ENCODE measurements around the gene CSNK1G2. TPM values are rescaled to one million over a fixed set of nuclear protein-coding genes. Genes with fewer than 3 reads are reported as not detected.

The CSNK1G2 gene
- total and polyA plus RNA-seq, 12 donors: 30.0 to 120 (median 73.6) TPM

DNA sequence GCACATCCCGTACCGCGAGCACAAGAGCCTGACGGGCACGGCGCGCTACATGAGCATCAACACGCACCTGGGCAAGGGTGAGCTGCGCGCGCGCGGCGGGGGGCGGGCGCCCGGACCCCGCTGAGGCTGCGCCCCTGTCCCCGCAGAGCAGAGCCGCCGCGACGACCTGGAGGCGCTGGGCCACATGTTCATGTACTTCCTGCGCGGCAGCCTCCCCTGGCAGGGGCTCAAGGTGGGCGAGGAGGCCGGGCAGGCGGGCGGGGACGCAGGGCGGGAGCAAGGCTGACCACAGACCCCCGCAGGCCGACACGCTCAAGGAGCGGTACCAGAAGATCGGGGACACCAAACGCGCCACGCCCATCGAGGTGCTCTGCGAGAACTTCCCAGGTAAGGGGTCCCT lies 38.0 kb downstream of the CSNK1G2 start:
- Histone ChIP-seq H3K27me3 (no peaks in the 10 kb centered on the region), H3K9me3 (replicated peaks in 1 of 3) (no peaks in the 10 kb centered on the region), H3K36me3 (replicated peaks in 1 of 2) (peaks cover 0 to 51% of the 10 kb centered on the region in 2 donors), H3K27ac (no peak overlapping the region), H3K4me3 (no peak overlapping the region), H3K4me1 (replicated peaks in 1 of 2) (no peaks in the 10 kb centered on the region)
- intact Hi-C loops (cut with DNase I): no loop called here
- WGBS, 4 donors: 96 to 97% (median 96%) methylated on average over 19 to 43 of the region's 43 CpGs
- no peak for DNase-seq
- TF ChIP-seq, protein P1, sequence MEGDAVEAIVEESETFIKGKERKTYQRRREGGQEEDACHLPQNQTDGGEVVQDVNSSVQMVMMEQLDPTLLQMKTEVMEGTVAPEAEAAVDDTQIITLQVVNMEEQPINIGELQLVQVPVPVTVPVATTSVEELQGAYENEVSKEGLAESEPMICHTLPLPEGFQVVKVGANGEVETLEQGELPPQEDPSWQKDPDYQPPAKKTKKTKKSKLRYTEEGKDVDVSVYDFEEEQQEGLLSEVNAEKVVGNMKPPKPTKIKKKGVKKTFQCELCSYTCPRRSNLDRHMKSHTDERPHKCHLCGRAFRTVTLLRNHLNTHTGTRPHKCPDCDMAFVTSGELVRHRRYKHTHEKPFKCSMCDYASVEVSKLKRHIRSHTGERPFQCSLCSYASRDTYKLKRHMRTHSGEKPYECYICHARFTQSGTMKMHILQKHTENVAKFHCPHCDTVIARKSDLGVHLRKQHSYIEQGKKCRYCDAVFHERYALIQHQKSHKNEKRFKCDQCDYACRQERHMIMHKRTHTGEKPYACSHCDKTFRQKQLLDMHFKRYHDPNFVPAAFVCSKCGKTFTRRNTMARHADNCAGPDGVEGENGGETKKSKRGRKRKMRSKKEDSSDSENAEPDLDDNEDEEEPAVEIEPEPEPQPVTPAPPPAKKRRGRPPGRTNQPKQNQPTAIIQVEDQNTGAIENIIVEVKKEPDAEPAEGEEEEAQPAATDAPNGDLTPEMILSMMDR (IDR thresholded peaks at IDR 0.05): no peak
- no peak for TF ChIP-seq POLR2A (IDR thresholded peaks at IDR 0.05)

GRCh38 chr19:1979642-1980041 lies 38.7 kb downstream of the CSNK1G2 start:
- 85 to 96% (median 86%) methylated on average over 5 to 28 of the region's 28 CpGs; no CpG with 5 or more reads in 1 of the 4 donors for WGBS, 4 donors
- TF ChIP-seq, protein P1 (IDR thresholded peaks at IDR 0.05): no peak
- no peak for TF ChIP-seq POLR2A (IDR thresholded peaks at IDR 0.05)
- intact Hi-C loops (cut with DNase I): no loop called here

GRCh38 chr19:1980091-1980808 lies 39.3 kb downstream of the CSNK1G2 start:
- no peaks in the 10 kb centered on the region for H3K9me3 ChIP-seq (replicated peaks in 1 of 3)
- WGBS, 4 donors: 70 to 75% (median 72%) methylated on average over 19 to 35 of the region's 35 CpGs
- H3K4me1 ChIP-seq (replicated peaks in 1 of 2): no peaks in the 10 kb centered on the region
- DNase-seq: no peak
- H3K4me3 ChIP-seq: no peak overlapping the region
- peaks cover 0 to 59% of the 10 kb centered on the region in 2 donors for H3K36me3 ChIP-seq (replicated peaks in 1 of 2)
- H3K27me3 ChIP-seq: no peaks in the 10 kb centered on the region
- intact Hi-C loops (cut with DNase I): no loop called here
- no peak for TF ChIP-seq POLR2A (IDR thresholded peaks at IDR 0.05)
- TF ChIP-seq, protein P1 (IDR thresholded peaks at IDR 0.05): no peak
- no peak overlapping the region for H3K27ac ChIP-seq

More at GRCh38 chr19:1979642-1980041, 38.7 kb downstream of the CSNK1G2 start:
- no peaks in the 10 kb centered on the region for H3K9me3 ChIP-seq (replicated peaks in 1 of 3)
- H3K36me3 ChIP-seq (replicated peaks in 1 of 2): peaks cover 0 to 57% of the 10 kb centered on the region in 2 donors
- H3K27ac ChIP-seq: no peak overlapping the region
- H3K27me3 ChIP-seq: no peaks in the 10 kb centered on the region
- no peak for DNase-seq
- no peak overlapping the region for H3K4me3 ChIP-seq
- no peaks in the 10 kb centered on the region for H3K4me1 ChIP-seq (replicated peaks in 1 of 2)

DNA sequence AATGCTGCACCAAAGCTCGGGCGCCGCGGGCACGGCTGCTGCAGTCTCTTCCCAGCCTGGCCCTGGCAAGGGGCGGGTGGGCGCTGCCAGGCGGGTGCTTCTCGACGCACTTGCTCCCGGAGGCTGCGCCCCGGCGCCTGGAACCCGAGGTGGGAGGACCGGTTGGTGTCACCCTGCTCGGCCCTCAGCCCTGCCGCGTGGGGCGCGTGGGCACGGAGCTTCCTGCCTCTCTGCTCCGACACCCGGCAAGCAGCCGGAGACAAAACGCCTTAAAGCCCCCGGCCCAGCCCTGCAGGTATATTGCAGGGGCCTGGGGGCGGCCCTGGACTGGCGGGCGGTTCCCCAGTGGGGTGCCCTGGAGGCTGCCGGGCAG lies 39.8 kb downstream of the CSNK1G2 start:
- Histone ChIP-seq H3K4me3 (no peak overlapping the region), H3K4me1 (replicated peaks in 1 of 2) (no peaks in the 10 kb centered on the region), H3K27ac (no peak overlapping the region), H3K27me3 (no peaks in the 10 kb centered on the region), H3K9me3 (replicated peaks in 1 of 3) (no peaks in the 10 kb centered on the region), H3K36me3 (replicated peaks in 1 of 2) (peaks cover 0 to 59% of the 10 kb centered on the region in 2 donors)
- no peak for TF ChIP-seq POLR2A (IDR thresholded peaks at IDR 0.05)
- TF ChIP-seq, protein P1 (IDR thresholded peaks at IDR 0.05): no peak
- intact Hi-C loops (cut with DNase I): no loop called here
- WGBS, 4 donors: 92 to 98% (median 94%) methylated on average over 19 to 31 of the region's 31 CpGs
- no peak for DNase-seq
